ENCODE data around the gene KAT6B.

KAT6B gene

DNA sequence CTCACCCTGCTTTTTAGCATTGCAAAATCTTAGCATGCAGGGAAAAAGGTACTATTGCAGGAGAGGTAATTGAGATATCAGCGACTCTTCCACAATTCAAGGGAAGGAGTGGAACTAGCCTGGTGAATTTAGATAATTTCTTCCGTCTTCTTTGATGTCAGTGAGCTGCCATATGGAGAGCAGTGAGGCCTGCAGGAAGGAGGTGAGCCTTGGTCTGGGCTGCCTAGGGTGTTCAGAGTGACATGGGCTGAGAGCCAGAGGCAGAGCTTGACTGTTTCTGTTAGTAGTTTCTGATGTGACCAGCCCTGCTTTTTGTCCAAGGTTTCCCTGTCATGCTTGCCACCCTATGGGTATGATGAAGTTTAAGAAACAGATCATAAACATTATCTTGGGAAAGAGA is 28.6 kb downstream of the KAT6B start:
- DNase-seq = peak in 2 of 3 donors; percentile 62 to 70
- CTCF ChIA-PET = interaction anchor here (0.9 to 1.1 kb wide), 4 partner anchors 15 to 28 kb away, joined by 3 to 4 read pairs (median 3); no protein-coding TSS in a partner anchor
- Histone ChIP-seq H3K4me3 (ENCODE audit: control insufficient read depth in 1 of 7, extremely low read depth in 1 of 7, insufficient read depth in 4 of 7, low read depth in 2 of 7, low read length in 6 of 7) (peak overlapping the region in 1 of 7 experiments; percentile 34), H3K36me3 (ENCODE audit: control insufficient read depth in 4 of 4, insufficient read depth in 4 of 4, low read length in 3 of 4) (no peaks in the 10 kb centered on the region), H3K4me1 (ENCODE audit: control extremely low read depth in 1 of 4, control insufficient read depth in 4 of 4, insufficient read depth in 4 of 4, low read length in 3 of 4) (peaks cover 13 to 26% (median 19%) of the 10 kb centered on the region in 4 experiments), H3K27me3 (replicated peaks in 2 of 5; ENCODE audit: control insufficient read depth in 4 of 5, insufficient read depth in 5 of 5, low read length in 4 of 5) (no peaks in the 10 kb centered on the region), H3K27ac (ENCODE audit: insufficient read depth in 1 of 2, low read depth in 1 of 2, low read length in 2 of 2, poor library complexity in 1 of 2, severe bottlenecking in 2 of 2) (peak overlapping the region; percentile 18 to 74), H3K9me3 (ENCODE audit: control extremely low read depth in 1 of 5, control insufficient read depth in 4 of 5, insufficient read depth in 2 of 5, low read depth in 1 of 5, low read length in 4 of 5) (no peaks in the 10 kb centered on the region)
- 14% methylated on average over 2 of the region's 2 CpGs for whole genome bisulfite sequencing (ENCODE audit: insufficient coverage)
- POLR2A ChIA-PET = no interaction called here

DNA sequence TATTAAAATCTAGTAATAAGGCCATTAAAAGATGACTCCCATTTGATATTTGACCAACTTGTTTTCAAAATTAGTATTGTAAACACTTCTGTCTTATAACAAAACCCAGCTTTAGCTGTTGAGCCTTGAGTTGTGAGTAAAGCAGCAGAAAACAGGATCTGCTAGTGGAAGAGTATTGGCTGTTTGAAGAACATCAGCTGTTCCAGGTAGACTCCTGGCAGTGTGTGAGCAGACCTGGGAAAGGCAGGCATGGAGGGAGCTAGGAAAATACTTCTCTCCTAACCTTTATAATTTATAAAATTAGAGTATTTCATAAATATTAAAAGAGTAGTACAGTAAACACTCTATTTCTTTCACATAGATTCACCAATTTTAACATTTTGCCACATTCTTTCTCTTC is 29.0 kb downstream of the KAT6B start:
- ChIA-PET CTCF (interaction anchor here (0.9 kb wide), 1 partner anchor 21 kb away, joined by 3 read pairs; no protein-coding TSS in a partner anchor), POLR2A (interaction anchor here (0.6 kb wide), 1 partner anchor 12 kb away, joined by 3 read pairs; no protein-coding TSS in a partner anchor)
- H3K36me3 ChIP-seq (ENCODE audit: control insufficient read depth in 4 of 4, insufficient read depth in 4 of 4, low read length in 3 of 4) = no peaks in the 10 kb centered on the region
- H3K9me3 ChIP-seq (ENCODE audit: control extremely low read depth in 1 of 5, control insufficient read depth in 4 of 5, insufficient read depth in 2 of 5, low read depth in 1 of 5, low read length in 4 of 5) = no peaks in the 10 kb centered on the region
- DNase-seq = no peak
- H3K27ac ChIP-seq (ENCODE audit: insufficient read depth in 1 of 2, low read depth in 1 of 2, low read length in 2 of 2, poor library complexity in 1 of 2, severe bottlenecking in 2 of 2) = peak overlapping the region; percentile 18 to 74
- H3K4me1 ChIP-seq (ENCODE audit: control extremely low read depth in 1 of 4, control insufficient read depth in 4 of 4, insufficient read depth in 4 of 4, low read length in 3 of 4) = peaks cover 14 to 30% (median 20%) of the 10 kb centered on the region in 4 experiments
- no peak overlapping the region for H3K4me3 ChIP-seq (ENCODE audit: control insufficient read depth in 1 of 7, extremely low read depth in 1 of 7, insufficient read depth in 4 of 7, low read depth in 2 of 7, low read length in 6 of 7)
- no peaks in the 10 kb centered on the region for H3K27me3 ChIP-seq (replicated peaks in 2 of 5; ENCODE audit: control insufficient read depth in 4 of 5, insufficient read depth in 5 of 5, low read length in 4 of 5)

DNA sequence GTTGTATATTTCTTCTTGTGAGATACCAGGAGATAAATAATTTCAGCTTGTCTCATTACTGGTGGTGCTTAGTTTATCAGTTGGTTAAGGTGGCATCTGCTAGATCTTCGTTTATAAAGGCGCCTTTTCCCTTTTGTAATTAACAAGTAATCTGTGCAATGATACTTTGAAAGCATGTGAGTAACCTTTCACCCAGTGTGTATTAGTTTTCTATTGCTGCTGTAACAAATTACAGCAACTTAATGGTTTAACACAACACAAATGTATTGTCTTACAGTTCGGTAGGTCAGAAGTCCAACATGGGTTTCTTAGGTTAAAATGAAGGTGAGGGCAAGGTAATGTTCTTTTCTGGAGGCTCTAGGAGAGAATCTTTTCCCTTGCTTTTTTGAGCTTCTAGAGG is 30.5 kb downstream of the KAT6B start:
- H3K27ac ChIP-seq (ENCODE audit: insufficient read depth in 1 of 2, low read depth in 1 of 2, low read length in 2 of 2, poor library complexity in 1 of 2, severe bottlenecking in 2 of 2) = no peak overlapping the region
- no peaks in the 10 kb centered on the region for H3K27me3 ChIP-seq (replicated peaks in 2 of 5; ENCODE audit: control insufficient read depth in 4 of 5, insufficient read depth in 5 of 5, low read length in 4 of 5)
- WGBS (ENCODE audit: insufficient coverage) = no CpG with 5 or more reads among the region's 3 CpGs
- ChIA-PET POLR2A (no interaction called here), CTCF (no interaction called here)
- no peak for DNase-seq
- H3K4me1 ChIP-seq (ENCODE audit: control extremely low read depth in 1 of 4, control insufficient read depth in 4 of 4, insufficient read depth in 4 of 4, low read length in 3 of 4) = peaks cover 14 to 32% (median 20%) of the 10 kb centered on the region in 4 experiments
- no peaks in the 10 kb centered on the region for H3K36me3 ChIP-seq (ENCODE audit: control insufficient read depth in 4 of 4, insufficient read depth in 4 of 4, low read length in 3 of 4)
- H3K4me3 ChIP-seq (ENCODE audit: control insufficient read depth in 1 of 7, extremely low read depth in 1 of 7, insufficient read depth in 4 of 7, low read depth in 2 of 7, low read length in 6 of 7) = no peak overlapping the region
- no peaks in the 10 kb centered on the region for H3K9me3 ChIP-seq (ENCODE audit: control extremely low read depth in 1 of 5, control insufficient read depth in 4 of 5, insufficient read depth in 2 of 5, low read depth in 1 of 5, low read length in 4 of 5)

DNA sequence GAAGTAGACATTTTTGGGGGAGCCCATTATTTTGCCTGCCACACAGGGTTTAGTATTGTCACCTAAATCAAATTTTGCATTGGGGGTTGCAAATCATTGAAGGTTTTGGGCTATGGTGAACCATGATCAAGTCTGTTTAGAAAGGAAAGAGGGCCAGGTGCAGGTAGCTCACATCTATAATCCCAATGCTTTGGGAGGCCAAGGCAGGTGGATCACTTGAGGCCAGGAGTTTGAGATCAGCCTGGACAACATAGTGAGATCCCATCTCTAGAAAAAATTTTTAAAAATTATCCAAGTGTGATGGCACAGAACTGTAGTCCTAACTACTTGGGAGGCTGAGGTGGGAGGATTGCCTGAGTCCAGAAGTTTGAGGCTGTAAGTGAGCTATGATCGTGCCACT is 31.2 kb downstream of the KAT6B start:
- peak overlapping the region in 1 of 2 experiments; percentile 11 for H3K27ac ChIP-seq (ENCODE audit: insufficient read depth in 1 of 2, low read depth in 1 of 2, low read length in 2 of 2, poor library complexity in 1 of 2, severe bottlenecking in 2 of 2)
- WGBS (ENCODE audit: insufficient coverage) = no CpG with 5 or more reads among the region's 1 CpG
- POLR2A ChIA-PET = interaction anchor here (0.6 kb wide), 1 partner anchor 28 kb away, joined by 4 read pairs; no protein-coding TSS in a partner anchor
- no peaks in the 10 kb centered on the region for H3K36me3 ChIP-seq (ENCODE audit: control insufficient read depth in 4 of 4, insufficient read depth in 4 of 4, low read length in 3 of 4)
- DNase-seq = no peak
- no peaks in the 10 kb centered on the region for H3K27me3 ChIP-seq (replicated peaks in 2 of 5; ENCODE audit: control insufficient read depth in 4 of 5, insufficient read depth in 5 of 5, low read length in 4 of 5)
- no peaks in the 10 kb centered on the region for H3K9me3 ChIP-seq (ENCODE audit: control extremely low read depth in 1 of 5, control insufficient read depth in 4 of 5, insufficient read depth in 2 of 5, low read depth in 1 of 5, low read length in 4 of 5)
- peaks cover 14 to 38% (median 26%) of the 10 kb centered on the region in 4 experiments for H3K4me1 ChIP-seq (ENCODE audit: control extremely low read depth in 1 of 4, control insufficient read depth in 4 of 4, insufficient read depth in 4 of 4, low read length in 3 of 4)
- no peak overlapping the region for H3K4me3 ChIP-seq (ENCODE audit: control insufficient read depth in 1 of 7, extremely low read depth in 1 of 7, insufficient read depth in 4 of 7, low read depth in 2 of 7, low read length in 6 of 7)
- CTCF ChIA-PET = interaction anchor here (1.2 kb wide), 1 partner anchor 164 kb away, joined by 3 read pairs; no protein-coding TSS in a partner anchor

DNA sequence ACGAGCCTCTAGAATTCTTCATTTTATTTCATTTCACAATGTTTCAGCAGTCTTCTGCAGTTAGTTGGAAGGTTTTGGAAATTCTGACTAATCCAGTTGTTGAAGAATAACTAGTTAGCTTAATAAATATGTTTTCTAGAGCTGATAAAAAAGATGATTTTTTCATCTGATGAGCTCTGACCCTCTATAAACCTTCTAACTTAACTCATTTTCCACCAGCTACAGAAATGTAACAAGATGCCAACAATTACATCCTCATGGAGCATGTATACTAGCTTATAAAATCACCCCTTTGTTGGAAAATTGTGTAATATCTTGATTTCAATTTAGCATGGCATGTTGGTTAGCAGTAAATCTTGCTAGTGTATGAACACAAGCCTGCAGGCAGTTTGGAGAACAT is 33.1 kb downstream of the KAT6B start:
- DNase-seq = no peak
- H3K4me1 ChIP-seq (ENCODE audit: control extremely low read depth in 1 of 4, control insufficient read depth in 4 of 4, insufficient read depth in 4 of 4, low read length in 3 of 4) = peaks cover 7 to 50% (median 36%) of the 10 kb centered on the region in 4 experiments
- no peaks in the 10 kb centered on the region for H3K36me3 ChIP-seq (ENCODE audit: control insufficient read depth in 4 of 4, insufficient read depth in 4 of 4, low read length in 3 of 4)
- no peak overlapping the region for H3K27ac ChIP-seq (ENCODE audit: insufficient read depth in 1 of 2, low read depth in 1 of 2, low read length in 2 of 2, poor library complexity in 1 of 2, severe bottlenecking in 2 of 2)
- CTCF ChIA-PET = interaction anchor here (0.8 kb wide), 1 partner anchor 9 kb away, joined by 3 read pairs; no protein-coding TSS in a partner anchor
- H3K4me3 ChIP-seq (ENCODE audit: control insufficient read depth in 1 of 7, extremely low read depth in 1 of 7, insufficient read depth in 4 of 7, low read depth in 2 of 7, low read length in 6 of 7) = no peak overlapping the region
- POLR2A ChIA-PET = no interaction called here
- WGBS (ENCODE audit: insufficient coverage) = no CpG with 5 or more reads among the region's 1 CpG
- H3K27me3 ChIP-seq (replicated peaks in 2 of 5; ENCODE audit: control insufficient read depth in 4 of 5, insufficient read depth in 5 of 5, low read length in 4 of 5) = no peaks in the 10 kb centered on the region
- H3K9me3 ChIP-seq (ENCODE audit: control extremely low read depth in 1 of 5, control insufficient read depth in 4 of 5, insufficient read depth in 2 of 5, low read depth in 1 of 5, low read length in 4 of 5) = no peaks in the 10 kb centered on the region

DNA sequence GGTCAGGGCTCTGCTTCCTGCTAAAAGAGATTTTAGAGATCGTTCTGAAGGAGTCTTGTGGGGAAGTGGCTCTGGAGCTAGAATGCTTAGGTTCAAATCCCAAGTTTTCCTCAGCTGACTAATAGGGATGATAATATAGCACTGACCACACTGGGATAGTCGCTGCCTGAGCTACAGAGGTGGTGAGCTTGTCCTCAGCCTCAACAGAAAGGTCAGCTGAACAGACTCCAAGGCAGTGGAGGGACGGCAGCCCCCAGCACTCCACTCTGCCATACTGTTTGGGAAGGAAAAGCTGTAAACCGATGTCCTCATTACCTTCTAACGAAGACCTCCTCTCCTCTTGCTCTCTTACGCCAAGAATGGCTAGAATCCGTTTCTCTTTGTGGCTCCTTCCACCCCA is 36.2 kb downstream of the KAT6B start:
- Histone ChIP-seq H3K36me3 (ENCODE audit: control insufficient read depth in 4 of 4, insufficient read depth in 4 of 4, low read length in 3 of 4) (no peaks in the 10 kb centered on the region), H3K4me1 (ENCODE audit: control extremely low read depth in 1 of 4, control insufficient read depth in 4 of 4, insufficient read depth in 4 of 4, low read length in 3 of 4) (peaks cover 0 to 45% (median 32%) of the 10 kb centered on the region in 4 experiments), H3K9me3 (ENCODE audit: control extremely low read depth in 1 of 5, control insufficient read depth in 4 of 5, insufficient read depth in 2 of 5, low read depth in 1 of 5, low read length in 4 of 5) (no peaks in the 10 kb centered on the region), H3K27ac (ENCODE audit: insufficient read depth in 1 of 2, low read depth in 1 of 2, low read length in 2 of 2, poor library complexity in 1 of 2, severe bottlenecking in 2 of 2) (no peak overlapping the region), H3K27me3 (replicated peaks in 2 of 5; ENCODE audit: control insufficient read depth in 4 of 5, insufficient read depth in 5 of 5, low read length in 4 of 5) (no peaks in the 10 kb centered on the region), H3K4me3 (ENCODE audit: control insufficient read depth in 1 of 7, extremely low read depth in 1 of 7, insufficient read depth in 4 of 7, low read depth in 2 of 7, low read length in 6 of 7) (no peak overlapping the region)
- POLR2A ChIA-PET = interaction anchor here (0.7 kb wide), 1 partner anchor 30 kb away, joined by 3 read pairs; no protein-coding TSS in a partner anchor
- CTCF ChIA-PET = interaction anchor here (0.6 to 3.5 kb wide), 5 partner anchors 9 to 609 kb away, joined by 3 to 13 read pairs (median 4); no protein-coding TSS in a partner anchor
- no peak for DNase-seq
- WGBS (ENCODE audit: insufficient coverage) = 0% methylated on average over 1 of the region's 7 CpGs

DNA sequence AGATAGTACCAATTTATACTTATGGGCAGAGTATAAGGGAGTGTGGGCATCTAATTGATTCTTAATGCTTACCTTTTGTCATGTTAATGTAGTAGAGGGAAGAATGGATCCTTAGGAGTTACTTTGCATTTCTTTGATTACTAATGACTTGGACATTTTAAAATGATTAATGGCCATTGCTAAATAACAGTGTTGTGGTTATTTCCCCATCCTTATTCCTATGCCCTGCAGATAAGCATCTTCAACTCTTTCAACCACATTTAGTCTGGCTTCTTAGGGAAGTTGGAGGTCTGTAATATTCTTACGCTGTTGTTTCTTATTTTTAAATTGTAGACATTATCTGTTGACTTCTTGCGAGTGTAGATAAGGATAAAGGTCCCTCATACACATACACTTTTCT is 37.2 kb downstream of the KAT6B start:
- ChIA-PET POLR2A (interaction anchor here (0.7 kb wide), 1 partner anchor 29 kb away, joined by 3 read pairs; no protein-coding TSS in a partner anchor), CTCF (interaction anchor here (3.5 kb wide), 1 partner anchor 10 kb away, joined by 13 read pairs; no protein-coding TSS in a partner anchor)
- Histone ChIP-seq H3K4me3 (ENCODE audit: control insufficient read depth in 1 of 7, extremely low read depth in 1 of 7, insufficient read depth in 4 of 7, low read depth in 2 of 7, low read length in 6 of 7) (peak overlapping the region in 2 of 7 experiments; percentile 6 to 33), H3K36me3 (ENCODE audit: control insufficient read depth in 4 of 4, insufficient read depth in 4 of 4, low read length in 3 of 4) (no peaks in the 10 kb centered on the region), H3K27ac (ENCODE audit: insufficient read depth in 1 of 2, low read depth in 1 of 2, low read length in 2 of 2, poor library complexity in 1 of 2, severe bottlenecking in 2 of 2) (no peak overlapping the region), H3K27me3 (replicated peaks in 2 of 5; ENCODE audit: control insufficient read depth in 4 of 5, insufficient read depth in 5 of 5, low read length in 4 of 5) (no peaks in the 10 kb centered on the region), H3K4me1 (ENCODE audit: control extremely low read depth in 1 of 4, control insufficient read depth in 4 of 4, insufficient read depth in 4 of 4, low read length in 3 of 4) (peaks cover 4 to 46% (median 33%) of the 10 kb centered on the region in 4 experiments), H3K9me3 (ENCODE audit: control extremely low read depth in 1 of 5, control insufficient read depth in 4 of 5, insufficient read depth in 2 of 5, low read depth in 1 of 5, low read length in 4 of 5) (no peaks in the 10 kb centered on the region)
- WGBS (ENCODE audit: insufficient coverage) = no CpG with 5 or more reads among the region's 2 CpGs
- DNase-seq = peak; percentile 75 to 84 (median 78)

All from common myeloid progenitor, CD34-positive (primary cell).